Right lobe of liver (tissue), 4 donors: ENCODE measurements around the gene KCND2.

Source experiments
- POLR2A ChIP-seq: fragments of 450-650 bp; IDR thresholded peaks from one replicate; pipeline ENCODE4 v1.6.1; 2017; ENCODE audit warnings: antibody characterized with exemption, mild to moderate bottlenecking
- TF ChIP-seq, protein P1 (sequence below), 4 donors: fragments of 200-600 bp in 3 of 4; fragments of 450-650 bp in 1 of 4; IDR thresholded peaks; one replicate each; pipeline versions ENCODE4 v1.5.1 to v1.8.0; 2016 to 2022; ENCODE audit warnings: antibody characterized with exemption in 4 of 4, mild to moderate bottlenecking in 2 of 4
- donor health status: DM: no; HTN: no; CAD: no.
- donor health status: DM: no; HTN: no; CAD: no.
- donor health status: DM: no; HTN: yes; CAD: no.

GRCh38 chr7:120609136-120609753 lies 336.3 kb downstream of the KCND2 start:
- no peak for TF ChIP-seq POLR2A
- TF ChIP-seq, protein P1, sequence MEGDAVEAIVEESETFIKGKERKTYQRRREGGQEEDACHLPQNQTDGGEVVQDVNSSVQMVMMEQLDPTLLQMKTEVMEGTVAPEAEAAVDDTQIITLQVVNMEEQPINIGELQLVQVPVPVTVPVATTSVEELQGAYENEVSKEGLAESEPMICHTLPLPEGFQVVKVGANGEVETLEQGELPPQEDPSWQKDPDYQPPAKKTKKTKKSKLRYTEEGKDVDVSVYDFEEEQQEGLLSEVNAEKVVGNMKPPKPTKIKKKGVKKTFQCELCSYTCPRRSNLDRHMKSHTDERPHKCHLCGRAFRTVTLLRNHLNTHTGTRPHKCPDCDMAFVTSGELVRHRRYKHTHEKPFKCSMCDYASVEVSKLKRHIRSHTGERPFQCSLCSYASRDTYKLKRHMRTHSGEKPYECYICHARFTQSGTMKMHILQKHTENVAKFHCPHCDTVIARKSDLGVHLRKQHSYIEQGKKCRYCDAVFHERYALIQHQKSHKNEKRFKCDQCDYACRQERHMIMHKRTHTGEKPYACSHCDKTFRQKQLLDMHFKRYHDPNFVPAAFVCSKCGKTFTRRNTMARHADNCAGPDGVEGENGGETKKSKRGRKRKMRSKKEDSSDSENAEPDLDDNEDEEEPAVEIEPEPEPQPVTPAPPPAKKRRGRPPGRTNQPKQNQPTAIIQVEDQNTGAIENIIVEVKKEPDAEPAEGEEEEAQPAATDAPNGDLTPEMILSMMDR (IDR thresholded peaks at IDR 0.05): no peak
